Epidermal melanocyte (primary cell): ENCODE measurements around the gene NPW.

Experiments
- DNase-seq: peaks from one replicate; pipeline ENCODE4 v3.0.0; 2011; ENCODE audit warnings: low spot score; ENCODE audit not compliant: insufficient read length

NPW gene

DNA sequence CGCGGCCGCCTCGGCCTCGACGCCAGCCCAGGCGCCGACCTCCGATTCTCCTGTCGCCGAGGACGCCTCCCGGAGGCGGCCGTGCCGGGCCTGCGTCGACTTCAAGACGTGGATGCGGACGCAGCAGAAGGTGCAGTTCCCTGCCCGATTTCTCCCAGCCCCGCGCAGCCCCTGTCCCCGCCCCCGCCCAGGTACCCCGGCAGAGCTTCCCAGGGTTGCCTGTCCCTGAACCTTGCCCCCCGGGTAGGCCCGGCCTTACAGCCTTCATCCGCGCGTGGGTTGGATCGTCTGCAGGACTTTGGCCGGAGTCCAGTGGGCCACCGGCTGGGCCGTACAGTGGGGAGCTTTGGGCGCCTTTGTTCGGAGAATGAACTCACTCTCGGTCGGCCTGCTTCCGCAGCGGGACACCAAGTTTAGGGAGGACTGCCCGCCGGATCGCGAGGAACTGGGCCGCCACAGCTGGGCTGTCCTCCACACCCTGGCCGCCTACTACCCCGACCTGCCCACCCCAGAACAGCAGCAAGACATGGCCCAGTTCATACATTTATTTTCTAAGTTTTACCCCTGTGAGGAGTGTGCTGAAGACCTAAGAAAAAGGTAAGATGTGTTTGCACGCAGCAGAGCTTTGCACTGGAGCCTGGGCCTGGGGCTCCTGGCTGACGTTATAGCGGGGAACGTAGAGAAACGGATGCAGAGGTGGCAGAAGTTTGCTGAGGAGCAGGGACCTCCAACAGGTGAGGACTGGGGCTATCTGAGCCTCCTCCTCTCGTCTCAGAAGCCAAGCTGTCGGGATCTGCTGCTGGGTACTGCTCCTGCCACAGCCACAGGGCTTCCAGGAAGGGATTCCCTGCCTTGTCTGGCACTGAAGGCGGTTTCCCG lies 35.0 kb upstream of the NPW start:
- no peak for DNase-seq

GRCh38 chr16:1985466-1986150 lies 34.0 kb upstream of the NPW start:
- DNase-seq: no peak

DNA sequence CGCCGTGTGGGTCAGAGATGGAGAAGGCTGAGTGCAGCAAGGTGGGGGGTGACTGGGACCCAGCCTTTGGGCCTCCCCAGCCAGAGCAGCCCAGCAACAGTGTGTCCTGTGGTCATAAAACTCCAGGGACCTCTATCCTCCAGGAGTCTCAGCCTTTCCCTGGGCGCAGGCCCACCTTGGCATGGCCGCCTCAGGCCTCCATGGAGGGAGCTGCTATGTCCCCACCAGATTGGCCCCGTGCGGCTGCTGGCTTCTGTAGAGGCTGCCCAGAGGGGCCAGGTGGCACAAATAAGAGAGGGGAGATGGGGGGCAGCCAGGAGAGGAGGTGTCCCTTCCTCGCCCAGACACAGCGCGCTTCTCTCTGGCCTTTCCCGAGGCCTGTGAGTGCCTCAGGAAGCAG lies 32.4 kb upstream of the NPW start:
- DNase-seq: no peak

DNA sequence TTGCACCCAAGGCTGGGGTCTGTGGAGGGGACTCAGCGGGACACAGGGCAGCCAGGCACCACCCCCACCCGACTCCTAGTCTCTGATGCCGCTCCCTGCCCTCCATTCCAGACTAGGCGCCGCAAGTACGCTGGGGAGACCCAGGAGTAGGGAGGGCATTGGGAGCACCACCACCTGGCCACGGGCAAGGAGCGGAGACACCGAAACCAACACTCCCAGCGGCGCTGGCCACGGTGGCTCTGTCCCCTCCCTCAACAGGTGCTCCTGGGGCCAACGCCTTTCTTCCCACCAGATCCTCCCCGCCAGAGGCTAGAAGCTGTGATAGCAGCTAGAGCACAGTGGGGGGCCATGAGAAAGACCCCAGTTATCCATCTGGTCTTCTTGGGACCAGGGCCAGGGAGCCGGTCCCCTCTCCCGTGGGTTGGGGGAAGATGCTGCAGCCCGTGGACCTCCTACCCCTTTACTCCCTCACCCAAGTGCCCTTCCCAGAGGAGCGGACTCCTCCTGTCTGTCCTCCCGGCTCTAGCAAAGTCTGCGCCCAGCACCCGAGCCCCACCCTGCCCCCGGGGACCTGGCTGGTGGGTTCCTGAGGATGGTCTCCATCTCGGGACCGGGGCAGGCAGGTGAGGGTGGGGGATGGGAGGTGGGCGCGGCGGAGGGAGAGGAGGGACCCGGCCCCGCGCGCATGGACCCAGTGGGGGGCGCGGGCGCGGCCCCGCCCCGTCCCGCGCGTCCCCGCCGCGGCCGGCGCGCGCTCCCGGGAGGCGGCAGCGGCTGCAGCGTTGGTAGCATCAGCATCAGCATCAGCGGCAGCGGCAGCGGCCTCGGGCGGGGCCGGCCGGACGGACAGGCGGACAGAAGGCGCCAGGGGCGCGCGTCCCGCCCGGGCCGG lies 30.1 kb upstream of the NPW start, which contains the start of gene SYNGR3:
TSS of gene SYNGR3 (plus strand) at position 762 of the 892 bp plus-strand sequence. CDS start 133 bp downstream, outside the sequence.
- no peak for DNase-seq

- no peak for DNase-seq
These were observed 29.6 kb upstream of the NPW start for GRCh38 chr16:1990101-1990350.

GRCh38 chr16:1990351-1991134 lies 29.0 kb upstream of the NPW start:
- no peak for DNase-seq

GRCh38 chr16:1991135-1991551 lies 28.4 kb upstream of the NPW start:
- DNase-seq: no peak

DNA sequence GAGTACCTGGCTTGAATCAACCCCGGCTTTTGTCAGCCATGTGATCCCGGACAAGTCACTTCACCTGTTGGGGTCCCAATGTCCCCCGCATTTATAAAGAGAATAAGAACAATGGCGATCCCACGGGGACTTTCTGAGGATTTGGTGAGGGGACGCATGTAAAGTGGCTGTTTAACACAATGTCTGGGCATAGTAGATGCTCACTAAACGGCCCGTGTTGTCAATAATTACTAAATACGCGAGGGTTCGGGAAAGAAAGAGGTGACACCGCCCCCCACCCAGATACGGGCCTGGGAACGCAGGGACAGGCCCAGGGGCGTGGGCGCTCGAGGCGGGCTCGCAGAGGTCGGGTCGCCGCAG lies 28.0 kb upstream of the NPW start:
- DNase-seq: no peak

GRCh38 chr16:1991948-1992703 lies 27.5 kb upstream of the NPW start:
- peak; percentile 98 for DNase-seq

GRCh38 chr16:1992704-1993317 lies 26.8 kb upstream of the NPW start:
- DNase-seq: no peak

DNA sequence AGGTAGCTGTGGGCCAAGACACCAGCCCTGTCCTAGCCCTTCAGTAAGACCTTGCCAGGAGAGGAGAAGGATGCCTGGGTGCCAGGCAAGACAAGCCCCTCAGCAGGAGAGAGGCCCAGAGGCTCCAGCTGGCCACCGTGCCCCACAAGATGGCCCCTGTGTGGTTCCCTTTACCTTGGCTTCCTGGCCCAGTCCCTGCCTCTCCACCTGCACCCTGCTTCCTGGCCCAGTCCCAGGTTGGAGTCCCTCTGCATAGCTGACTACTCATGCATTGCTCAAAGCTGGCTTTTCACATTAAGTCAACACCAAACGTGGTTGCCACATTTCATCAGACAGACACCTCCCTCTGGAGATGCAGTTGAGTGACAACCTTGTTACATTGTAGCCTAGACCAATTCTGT lies 25.9 kb upstream of the NPW start:
- DNase-seq: no peak

DNA sequence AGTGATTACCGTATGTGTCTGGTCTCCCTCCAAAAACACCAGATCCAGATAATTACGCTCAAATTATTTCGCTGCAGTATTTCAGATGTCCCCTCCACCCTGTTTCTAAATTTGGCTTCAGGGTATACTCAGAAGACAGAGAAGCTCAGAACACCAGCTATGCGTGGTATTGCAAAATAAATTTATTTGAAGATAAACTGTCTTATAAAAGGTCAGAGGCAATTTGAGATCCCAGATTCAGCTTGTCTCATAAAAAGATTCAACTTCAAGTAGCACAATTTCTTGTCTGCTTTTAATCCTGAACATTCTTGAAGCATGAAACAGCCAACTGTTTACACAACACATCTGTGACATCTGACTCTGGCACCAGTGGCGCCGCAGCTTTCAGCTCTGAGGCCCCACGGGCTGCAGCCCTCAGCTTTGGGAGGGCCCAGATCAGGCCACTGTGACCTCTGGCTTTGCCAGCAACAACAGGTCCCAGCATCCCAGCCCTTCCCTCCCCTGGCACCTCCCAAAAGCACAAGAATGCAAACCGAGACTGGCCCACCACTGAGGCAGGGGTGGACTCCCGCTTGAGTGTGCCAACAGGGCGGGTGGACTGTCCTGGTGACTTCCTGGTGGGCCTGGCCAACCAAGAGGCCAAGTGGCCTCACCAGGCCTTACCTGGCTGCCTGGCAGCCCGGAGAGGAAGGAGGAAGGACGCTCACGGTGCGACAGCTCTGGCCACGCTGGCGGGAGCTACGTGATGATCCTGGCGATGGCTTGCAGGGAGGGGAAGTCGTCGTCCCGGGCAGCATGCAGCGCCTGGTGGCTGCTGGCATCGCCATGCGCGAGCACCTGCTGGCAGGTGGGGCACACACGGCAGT lies 21.9 kb upstream of the NPW start:
- DNase-seq: no peak

GRCh38 chr16:1998360-1998835 lies 21.2 kb upstream of the NPW start:
- no peak for DNase-seq

- DNase-seq: no peak
These were observed 20.5 kb upstream of the NPW start for GRCh38 chr16:1998852-1999801.

GRCh38 chr16:1999866-2000514 lies 19.6 kb upstream of the NPW start:
- DNase-seq: no peak

- no peak for DNase-seq
These were observed 18.6 kb upstream of the NPW start for GRCh38 chr16:2001035-2001434.
